ENCODE data around the gene SOX8. TPM values are rescaled to one million over a fixed set of nuclear protein-coding genes. Genes with fewer than 3 reads are reported as not detected.

Gene SOX8
- polyA plus RNA-seq, 1 donor from 2014 or later: 3.9 TPM

DNA sequence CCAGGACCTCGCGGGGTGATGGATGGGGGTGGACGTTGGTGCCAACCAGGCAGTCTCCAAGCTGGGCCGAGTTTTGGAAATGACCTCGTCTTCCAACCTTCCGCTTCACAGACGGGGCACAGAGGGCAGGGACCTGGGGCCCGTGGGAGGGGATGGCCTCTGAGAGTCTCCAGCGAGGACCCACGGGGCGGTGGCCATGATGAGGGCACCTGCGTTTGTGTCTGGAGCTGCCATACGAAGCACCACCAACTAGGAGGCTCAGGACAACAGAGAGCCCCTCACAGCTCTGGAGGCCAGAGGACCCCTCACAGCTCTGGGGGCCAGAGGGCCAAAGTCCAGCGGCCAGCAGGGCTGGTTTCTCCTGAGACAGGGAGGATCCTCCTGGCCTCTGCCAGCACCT, 26.5 kb downstream of the SOX8 start:
- Histone ChIP-seq H3K4me2 (ENCODE audit: low read length) (no peak overlapping the region), H3K79me2 (replicated peaks; ENCODE audit: insufficient read depth, low read length) (no peaks in the 10 kb centered on the region), H3K9me2 (ENCODE audit: insufficient read depth, low read length) (no peaks in the 10 kb centered on the region), H3K9me3 (ENCODE audit: low read length) (no peaks in the 10 kb centered on the region), H2AFZ (ENCODE audit: low read depth, low read length) (no peak overlapping the region), H3F3A (ENCODE audit: insufficient read depth, low read length, poor library complexity, severe bottlenecking) (no peaks in the 10 kb centered on the region), H3K27ac (ENCODE audit: low read length) (no peak overlapping the region), H4K20me1 (ENCODE audit: insufficient read depth) (no peaks in the 10 kb centered on the region), H3K4me3 (ENCODE audit: low read length) (no peak overlapping the region), H3K27me3 (ENCODE audit: insufficient read depth, low read depth, low read length) (no peaks in the 10 kb centered on the region), H3K9ac (ENCODE audit: low read length) (no peak overlapping the region), H3K36me3 (ENCODE audit: insufficient read depth, low read length) (no peaks in the 10 kb centered on the region)
- no peak for TF ChIP-seq MXI1 (conservative IDR thresholded peaks at IDR 0.05; ENCODE audit: poor library complexity, severe bottlenecking)
- TF ChIP-seq RAD21 (conservative IDR thresholded peaks at IDR 0.05): no peak
- TF ChIP-seq, protein P1, sequence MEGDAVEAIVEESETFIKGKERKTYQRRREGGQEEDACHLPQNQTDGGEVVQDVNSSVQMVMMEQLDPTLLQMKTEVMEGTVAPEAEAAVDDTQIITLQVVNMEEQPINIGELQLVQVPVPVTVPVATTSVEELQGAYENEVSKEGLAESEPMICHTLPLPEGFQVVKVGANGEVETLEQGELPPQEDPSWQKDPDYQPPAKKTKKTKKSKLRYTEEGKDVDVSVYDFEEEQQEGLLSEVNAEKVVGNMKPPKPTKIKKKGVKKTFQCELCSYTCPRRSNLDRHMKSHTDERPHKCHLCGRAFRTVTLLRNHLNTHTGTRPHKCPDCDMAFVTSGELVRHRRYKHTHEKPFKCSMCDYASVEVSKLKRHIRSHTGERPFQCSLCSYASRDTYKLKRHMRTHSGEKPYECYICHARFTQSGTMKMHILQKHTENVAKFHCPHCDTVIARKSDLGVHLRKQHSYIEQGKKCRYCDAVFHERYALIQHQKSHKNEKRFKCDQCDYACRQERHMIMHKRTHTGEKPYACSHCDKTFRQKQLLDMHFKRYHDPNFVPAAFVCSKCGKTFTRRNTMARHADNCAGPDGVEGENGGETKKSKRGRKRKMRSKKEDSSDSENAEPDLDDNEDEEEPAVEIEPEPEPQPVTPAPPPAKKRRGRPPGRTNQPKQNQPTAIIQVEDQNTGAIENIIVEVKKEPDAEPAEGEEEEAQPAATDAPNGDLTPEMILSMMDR (IDR thresholded peaks at IDR 0.05; ENCODE audit: poor library complexity, severe bottlenecking): no peak
- TF ChIP-seq TAF1 (IDR thresholded peaks at IDR 0.05; ENCODE audit: low read depth): no peak

GRCh38 chr16:1009358-1010150, 28.0 kb downstream of the SOX8 start:
- Histone ChIP-seq H3K9me2 (ENCODE audit: insufficient read depth, low read length) (no peaks in the 10 kb centered on the region), H4K20me1 (ENCODE audit: insufficient read depth) (no peaks in the 10 kb centered on the region), H3K27me3 (ENCODE audit: insufficient read depth, low read depth, low read length) (no peaks in the 10 kb centered on the region), H3K4me2 (ENCODE audit: low read length) (no peak overlapping the region), H3K9me3 (ENCODE audit: low read length) (no peaks in the 10 kb centered on the region), H3K27ac (ENCODE audit: low read length) (no peak overlapping the region), H3K4me3 (ENCODE audit: low read length) (no peak overlapping the region), H3K79me2 (replicated peaks; ENCODE audit: insufficient read depth, low read length) (no peaks in the 10 kb centered on the region), H3K36me3 (ENCODE audit: insufficient read depth, low read length) (no peaks in the 10 kb centered on the region), H2AFZ (ENCODE audit: low read depth, low read length) (no peak overlapping the region), H3K9ac (ENCODE audit: low read length) (no peak overlapping the region), H3F3A (ENCODE audit: insufficient read depth, low read length, poor library complexity, severe bottlenecking) (no peaks in the 10 kb centered on the region)
- TF ChIP-seq EP300 (conservative IDR thresholded peaks at IDR 0.05; ENCODE audit: poor library complexity, severe bottlenecking) (no peak), SMC3 (conservative IDR thresholded peaks at IDR 0.05; ENCODE audit: poor library complexity) (no peak), TAF1 (IDR thresholded peaks at IDR 0.05; ENCODE audit: low read depth) (no peak), POLR2AphosphoS5 (IDR thresholded peaks at IDR 0.05) (no peak), EZH2 (IDR thresholded peaks at IDR 0.05; ENCODE audit: borderline replicate concordance, insufficient read depth, low read length, poor library complexity, severe bottlenecking) (no peak), REST (IDR thresholded peaks at IDR 0.05; ENCODE audit: borderline replicate concordance) (no peak), RAD21 (conservative IDR thresholded peaks at IDR 0.05) (no peak), MXI1 (conservative IDR thresholded peaks at IDR 0.05; ENCODE audit: poor library complexity, severe bottlenecking) (no peak)
- TF ChIP-seq, protein P1 (IDR thresholded peaks at IDR 0.05; ENCODE audit: poor library complexity, severe bottlenecking): no peak

Measured in neural cell (in vitro differentiated cells).